IMR-90 (cell line): Measurements from ENCODE around the gene TIMM44.

Experiments used
- BHLHE40 ChIP-seq: fragments of 150-350 bp; IDR thresholded peaks from 2 replicates; pipeline ENCODE4 v1.6.1; 2016; ENCODE audit warnings: mild to moderate bottlenecking, low read depth, low read length
- CEBPB ChIP-seq: IDR thresholded peaks from 2 replicates; pipeline ENCODE4 v1.6.1; 2012; ENCODE audit warnings: low read depth, low read length, improper control_type of control experiment
- CTCF ChIP-seq: conservative IDR thresholded peaks from 2 replicates; pipeline ENCODE4 v1.5.1; 2012; ENCODE audit warnings: mild to moderate bottlenecking, low read depth, low read length, improper control_type of control experiment
- MAFK ChIP-seq: IDR thresholded peaks from 2 replicates; pipeline ENCODE4 v1.6.1; 2012; ENCODE audit warnings: low read depth, low read length, improper control_type of control experiment
- MAZ ChIP-seq: IDR thresholded peaks from 2 replicates; pipeline ENCODE4 v1.6.1; 2012; ENCODE audit warnings: low read depth, mild to moderate bottlenecking, low read length, improper control_type of control experiment, moderate library complexity, borderline replicate concordance
- MXI1 ChIP-seq: IDR thresholded peaks from 2 replicates; pipeline ENCODE4 v1.6.1; 2012; ENCODE audit warnings: low read depth, mild to moderate bottlenecking, low read length, moderate library complexity, borderline replicate concordance
- POLR2A ChIP-seq: IDR thresholded peaks from 2 replicates; pipeline ENCODE4 v1.6.1; 2012; ENCODE audit warnings: mild to moderate bottlenecking, low read depth, low read length
- RAD21 ChIP-seq: IDR thresholded peaks from 2 replicates; pipeline ENCODE4 v1.6.1; 2012; ENCODE audit warnings: low read length, improper control_type of control experiment
- RCOR1 ChIP-seq: IDR thresholded peaks from 2 replicates; pipeline ENCODE4 v1.6.1; 2012; ENCODE audit warnings: mild to moderate bottlenecking, low read length, improper control_type of control experiment; ENCODE audit not compliant: insufficient replicate concordance
- RFX5 ChIP-seq: IDR thresholded peaks from 2 replicates; pipeline ENCODE4 v1.8.0; 2012; ENCODE audit warnings: low read depth, mild to moderate bottlenecking, low read length, moderate library complexity
- SMC3 ChIP-seq: fragments of 150-350 bp; IDR thresholded peaks from 2 replicates; pipeline ENCODE4 v1.6.1; 2016; ENCODE audit warnings: low read depth, mild to moderate bottlenecking, antibody characterized with exemption, low read length, moderate library complexity
- TF ChIP-seq, protein P1 (sequence below): fragments of 150-350 bp; IDR thresholded peaks from 2 replicates; pipeline ENCODE4 v1.6.1; 2017; ENCODE audit warnings: mild to moderate bottlenecking, antibody characterized with exemption, low read length, low read depth

- TF ChIP-seq CEBPB = no peak
- TF ChIP-seq CTCF = no peak
- no peak for TF ChIP-seq POLR2A
- TF ChIP-seq RFX5 = no peak
- TF ChIP-seq BHLHE40 = no peak
- TF ChIP-seq RAD21 = no peak
- no peak for TF ChIP-seq RCOR1
- TF ChIP-seq, protein P1, sequence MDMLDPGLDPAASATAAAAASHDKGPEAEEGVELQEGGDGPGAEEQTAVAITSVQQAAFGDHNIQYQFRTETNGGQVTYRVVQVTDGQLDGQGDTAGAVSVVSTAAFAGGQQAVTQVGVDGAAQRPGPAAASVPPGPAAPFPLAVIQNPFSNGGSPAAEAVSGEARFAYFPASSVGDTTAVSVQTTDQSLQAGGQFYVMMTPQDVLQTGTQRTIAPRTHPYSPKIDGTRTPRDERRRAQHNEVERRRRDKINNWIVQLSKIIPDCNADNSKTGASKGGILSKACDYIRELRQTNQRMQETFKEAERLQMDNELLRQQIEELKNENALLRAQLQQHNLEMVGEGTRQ = no peak
- no peak for TF ChIP-seq MAZ
- no peak for TF ChIP-seq SMC3
- TF ChIP-seq MXI1 = no peak
- no peak for TF ChIP-seq MAFK
These were observed 21.3 kb downstream of the TIMM44 start for GRCh38 chr19:7921967-7922835.
